UCSD-AML1 (cell line): ENCODE data around the gene TTC38.

Experiments used
- DNase-seq: peaks from one replicate; lab custom pipeline; 2025; ENCODE audit not compliant: unreplicated experiment; lab: John Stamatoyannopoulos, UW

TTC38 gene

GRCh38 chr22:46276563-46276962 is 8.8 kb downstream of the TTC38 start:
- no peak for DNase-seq

GRCh38 chr22:46278656-46279645 is 11.1 kb downstream of the TTC38 start:
- no peak for DNase-seq

- DNase-seq: no peak
These were observed 12.4 kb downstream of the TTC38 start for GRCh38 chr22:46280063-46280817.

- no peak for DNase-seq
These were observed 13.3 kb downstream of the TTC38 start for GRCh38 chr22:46280999-46281623.

GRCh38 chr22:46281866-46282678 is 14.3 kb downstream of the TTC38 start:
- no peak for DNase-seq

GRCh38 chr22:46286006-46286405 is 18.2 kb downstream of the TTC38 start:
- no peak for DNase-seq

GRCh38 chr22:46286941-46287872 is 19.4 kb downstream of the TTC38 start:
- no peak for DNase-seq

GRCh38 chr22:46287873-46288751 is 20.3 kb downstream of the TTC38 start:
- peak; percentile 89 for DNase-seq

- no peak for DNase-seq
These were observed 21.0 kb downstream of the TTC38 start for GRCh38 chr22:46288846-46289243.

- DNase-seq: no peak
These were observed 21.6 kb downstream of the TTC38 start for GRCh38 chr22:46289244-46289891.

- no peak for DNase-seq
These were observed 22.5 kb downstream of the TTC38 start for GRCh38 chr22:46290121-46290842.

GRCh38 chr22:46290843-46291785 is 23.3 kb downstream of the TTC38 start:
- no peak for DNase-seq

- no peak for DNase-seq
These were observed 24.4 kb downstream of the TTC38 start for GRCh38 chr22:46292173-46292572.

- DNase-seq: no peak
These were observed 24.9 kb downstream of the TTC38 start for GRCh38 chr22:46292732-46293131.

GRCh38 chr22:46293577-46294260 is 25.9 kb downstream of the TTC38 start:
- DNase-seq: peak; percentile 71

GRCh38 chr22:46294784-46295183 is 27.0 kb downstream of the TTC38 start:
- DNase-seq: no peak
